ELF-1 (cell line): ENCODE data around the gene GPBP1.
"Not testable (repeated sequence)": the region's sequence is repeated elsewhere in the genome, so short reads cannot be mapped to it uniquely, and the experiment has no call there.

Experiments
- DNase-seq: peaks from one replicate; pipeline ENCODE4 v3.0.0-alpha.2; 2016; ENCODE audit warnings: low read depth, low spot score

The GPBP1 gene

DNA sequence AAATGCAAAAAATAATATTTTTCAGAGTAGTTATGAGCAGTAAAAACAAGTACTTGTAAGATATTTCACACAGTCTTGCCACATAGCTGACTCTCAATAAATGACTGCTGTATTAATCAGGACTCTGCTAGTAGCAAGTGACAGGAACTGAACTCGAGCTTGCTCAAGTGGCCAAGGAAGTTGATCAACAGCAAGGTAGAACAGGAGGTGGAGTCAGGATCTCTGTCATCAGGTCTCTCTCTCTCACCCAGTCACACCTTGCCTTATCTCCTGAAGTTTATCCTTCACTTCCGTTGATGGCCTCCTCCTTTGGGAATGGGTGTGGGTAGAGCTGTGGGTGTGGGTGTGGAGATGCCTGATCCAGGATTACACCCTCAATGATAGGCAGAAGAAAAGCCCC, 107.0 kb downstream of the GPBP1 start:
- DNase-seq: no peak

DNA sequence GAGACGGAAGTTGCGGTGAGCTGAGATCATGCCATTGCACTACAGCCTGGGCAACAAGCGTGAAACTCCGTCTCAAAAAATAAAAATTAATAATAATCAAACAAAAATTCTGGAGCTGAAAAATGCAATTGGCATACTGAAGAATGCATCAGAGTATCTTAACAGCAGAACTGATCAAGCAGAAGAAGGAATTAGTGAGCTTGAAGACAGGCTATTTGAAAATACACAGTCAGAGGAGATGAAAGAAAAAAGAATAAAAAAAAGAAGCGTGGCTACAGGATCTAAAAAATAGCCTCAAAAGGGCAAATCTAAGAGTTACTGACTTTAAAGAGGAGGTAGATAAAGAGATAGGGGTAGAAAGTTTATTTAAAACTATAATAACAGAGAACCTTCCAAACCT, 111.2 kb downstream of the GPBP1 start:
- not testable (repeated sequence) for DNase-seq

DNA sequence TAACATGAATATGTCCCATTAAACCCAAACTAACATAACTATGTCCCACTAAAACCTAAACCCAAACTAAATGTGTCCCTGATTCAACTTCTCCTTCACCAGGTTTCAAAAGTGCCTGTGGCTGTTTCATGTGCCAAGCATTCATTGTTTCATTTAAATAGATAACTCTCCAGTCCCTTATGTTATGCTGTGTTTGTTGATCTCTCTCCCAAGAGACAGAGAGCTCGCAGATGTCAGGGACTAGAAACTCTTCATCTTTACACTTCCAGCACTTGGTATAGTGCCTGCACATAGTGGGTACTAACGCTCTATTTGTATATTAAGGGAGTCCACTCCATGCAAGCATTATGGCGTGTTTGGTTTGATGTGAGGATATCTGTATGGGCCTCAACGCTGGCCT, 118.0 kb downstream of the GPBP1 start:
- DNase-seq: no peak

- DNase-seq: no peak
Observed at GRCh38 chr5:57292336-57292735, 118.5 kb downstream of the GPBP1 start.

- DNase-seq: peak; percentile 70
Observed at GRCh38 chr5:57298295-57298984, 124.6 kb downstream of the GPBP1 start.

GRCh38 chr5:57298985-57299491, 125.2 kb downstream of the GPBP1 start:
- DNase-seq: peak; percentile 83

DNA sequence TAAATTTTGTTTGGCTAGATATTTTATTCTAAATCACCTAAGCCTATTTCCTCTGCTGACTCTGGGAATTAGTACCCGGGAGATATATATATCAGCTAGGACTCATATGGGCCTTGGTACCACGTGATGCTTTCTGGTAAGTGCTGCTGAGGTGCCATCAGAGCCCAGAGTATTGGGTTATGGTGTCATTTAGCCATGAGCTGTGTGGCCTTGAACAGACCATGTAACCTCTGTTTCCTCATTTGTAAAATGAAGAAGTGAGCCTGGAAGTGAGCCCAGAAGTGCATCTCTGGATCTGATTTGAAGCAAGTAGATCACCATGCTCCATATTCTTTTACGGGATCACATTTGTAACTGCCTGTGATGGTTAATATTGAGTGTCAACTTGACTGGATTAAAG, 126.1 kb downstream of the GPBP1 start:
- no peak for DNase-seq

DNA sequence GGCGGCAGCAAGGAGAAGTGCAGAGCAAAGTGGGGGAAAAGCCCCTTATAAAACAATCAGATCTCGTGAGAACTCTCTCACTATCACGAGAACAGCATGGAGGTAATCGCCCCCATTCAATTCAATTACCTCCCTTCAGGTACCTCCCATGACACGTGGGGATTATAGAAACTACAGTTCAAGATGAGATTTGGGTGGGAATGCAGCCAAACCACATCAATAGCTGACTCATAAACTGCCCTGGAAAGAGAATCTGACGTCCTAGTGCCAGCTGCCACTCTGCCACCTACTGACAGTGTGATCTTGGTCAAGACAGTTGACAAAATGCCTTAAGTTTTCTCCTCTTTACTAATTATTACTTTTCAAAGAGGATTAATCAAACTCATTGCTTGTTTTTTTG, 128.3 kb downstream of the GPBP1 start:
- DNase-seq: no peak

DNA sequence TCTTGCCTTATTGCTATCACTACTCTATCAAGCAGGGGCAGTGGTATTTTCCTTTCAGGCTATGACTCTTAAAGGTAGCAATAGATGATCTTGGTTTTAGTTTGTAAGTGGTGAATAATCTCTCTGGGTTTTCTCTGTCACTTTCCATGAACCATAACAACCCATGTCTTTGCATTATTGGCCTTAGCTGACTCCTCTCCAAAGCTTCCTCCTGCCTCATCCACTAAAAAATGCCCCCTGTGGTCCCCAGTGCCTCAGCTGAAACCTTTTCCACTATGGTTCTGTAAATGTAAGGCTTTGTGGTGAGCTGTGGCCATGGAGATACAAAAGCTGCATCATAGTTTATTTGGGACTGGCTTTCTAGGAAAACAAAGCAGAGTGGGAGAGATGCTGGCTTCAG, 128.8 kb downstream of the GPBP1 start:
- DNase-seq: no peak

- DNase-seq: peak; percentile 13
Observed at GRCh38 chr5:57303985-57304384, 130.1 kb downstream of the GPBP1 start.

DNA sequence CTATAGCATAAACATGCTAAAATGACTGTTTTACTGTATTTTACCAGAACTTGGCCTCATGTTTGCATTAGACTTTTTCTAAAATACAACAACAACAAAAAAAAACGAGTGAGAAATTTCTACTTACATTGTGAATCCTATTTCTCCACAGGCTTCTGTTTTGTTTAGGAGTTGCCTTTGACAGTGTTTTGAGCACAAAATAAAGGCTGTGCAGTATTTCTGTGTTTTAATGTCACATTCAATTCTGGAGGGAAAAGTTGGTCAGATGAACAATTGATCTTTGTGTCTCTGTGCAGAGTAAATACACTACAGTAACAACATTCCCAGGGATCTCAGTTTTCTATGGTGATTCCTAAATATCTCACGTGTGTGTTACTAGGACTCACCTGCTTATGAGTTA, 131.1 kb downstream of the GPBP1 start:
- DNase-seq: no peak

DNA sequence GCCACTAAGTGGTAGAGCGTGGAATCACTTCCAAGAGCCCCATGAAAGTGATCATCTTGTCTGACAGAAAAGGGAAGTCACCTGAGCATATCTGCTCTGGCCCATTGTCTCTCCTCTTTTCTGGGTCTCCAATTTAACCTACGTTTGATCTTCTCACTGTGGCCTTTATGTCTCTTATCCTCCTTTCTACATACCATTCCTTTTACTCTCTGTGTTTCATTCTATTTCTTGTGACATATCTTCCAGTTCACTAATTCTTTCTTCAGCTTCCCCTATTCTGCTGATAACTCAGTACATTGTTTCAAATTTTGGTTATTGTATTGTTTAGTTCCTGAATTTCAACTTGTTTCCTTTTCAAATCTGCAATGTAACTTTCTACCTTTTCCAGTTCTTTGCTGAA, 132.5 kb downstream of the GPBP1 start:
- no peak for DNase-seq

GRCh38 chr5:57307516-57307915, 133.7 kb downstream of the GPBP1 start:
- no peak for DNase-seq

- not testable (repeated sequence) for DNase-seq
Observed at GRCh38 chr5:57309022-57309421, 135.2 kb downstream of the GPBP1 start.

GRCh38 chr5:57311251-57311650, 137.4 kb downstream of the GPBP1 start:
- DNase-seq: no peak

DNA sequence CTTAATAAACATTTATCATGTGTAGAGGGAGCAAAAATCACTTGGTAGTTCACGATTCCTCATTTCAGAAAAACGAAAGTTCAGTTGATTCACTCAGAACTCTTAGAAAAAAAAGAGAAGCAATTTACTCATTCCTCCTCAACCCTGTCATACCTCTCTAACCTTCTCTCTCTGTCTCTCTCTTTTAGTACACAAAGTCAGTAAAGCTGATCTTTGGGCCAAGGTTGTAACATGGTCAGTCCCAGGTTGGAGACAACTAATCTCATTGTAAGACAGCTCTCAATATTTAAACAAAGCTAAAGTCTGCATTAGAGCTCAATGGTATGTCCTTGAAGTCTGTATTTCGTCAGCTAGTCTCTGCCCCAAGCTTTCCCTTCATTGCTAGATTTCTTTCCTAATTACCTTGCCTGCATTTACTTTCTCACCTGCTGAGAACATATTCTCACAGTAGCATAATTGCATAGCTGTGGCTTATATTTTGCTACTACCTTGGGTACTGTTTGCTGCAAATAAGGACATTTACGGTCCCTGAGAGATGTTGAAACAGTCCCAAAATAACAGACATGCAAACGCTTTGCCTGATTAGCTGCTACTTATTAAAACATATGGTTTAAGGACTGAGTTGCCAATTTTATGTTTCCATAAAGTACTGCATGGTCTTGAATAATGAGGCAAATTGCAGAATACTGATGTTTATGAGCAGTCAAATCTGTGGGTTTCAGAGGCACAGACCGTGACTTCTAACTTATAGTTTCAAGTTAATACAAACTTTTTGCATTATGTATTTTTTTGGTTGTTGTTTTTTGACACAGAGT, 138.3 kb downstream of the GPBP1 start:
- no peak for DNase-seq

DNA sequence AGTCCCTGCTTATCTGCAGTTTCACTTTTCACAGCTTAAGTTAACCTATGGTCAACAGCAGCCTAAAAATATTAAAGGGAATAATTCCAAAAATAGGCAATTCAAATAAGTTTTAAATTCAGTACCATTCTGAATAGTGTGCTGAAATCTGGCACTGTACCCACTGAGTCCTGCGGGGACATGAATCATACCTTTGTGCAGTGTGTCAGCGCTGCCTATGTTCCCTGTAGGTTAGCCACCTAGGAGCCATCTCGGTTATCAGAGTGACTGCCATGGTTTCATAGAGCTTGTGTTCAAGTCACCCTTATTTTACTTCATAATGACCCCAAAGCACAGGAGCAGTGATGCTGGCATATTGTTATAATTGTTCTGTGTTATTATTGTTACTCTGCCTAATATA, 139.9 kb downstream of the GPBP1 start:
- no peak for DNase-seq
